Loucy (cell line): ENCODE measurements around the gene BCAT1.
"Not testable (repeated sequence)": the region's sequence is repeated elsewhere in the genome, so short reads cannot be mapped to it uniquely, and the experiment has no call there.

Experiments
- CTCF ChIP-seq: fragments of 200-600 bp; sonication (generic); conservative IDR thresholded peaks from 2 replicates; pipeline ENCODE4 v1.5.1; 2014; ENCODE audit warnings: mild to moderate bottlenecking, antibody characterized with exemption, low read length
- EZH2phosphoT487 ChIP-seq: fragments of 200-600 bp; IDR thresholded peaks from 2 replicates; pipeline ENCODE4 v1.6.1; 2018; ENCODE audit warnings: antibody characterized with exemption, mild to moderate bottlenecking, moderate library complexity, borderline replicate concordance

GRCh38 chr12:24939551-24939950 lies 9.3 kb downstream of the BCAT1 start:
- TF ChIP-seq CTCF, EZH2phosphoT487: not testable (repeated sequence)
